Caco-2 (cell line): ENCODE data around the gene SRGAP3. TPM values are rescaled to one million over a fixed set of nuclear protein-coding genes. Genes with fewer than 3 reads are reported as not detected.

Experiments
- BruUV-seq: library from RNA; stranded (reverse); fragments of 400-500 nt; replicated peaks from 2 replicates; lab custom pipeline; 2021; lab: Mats Ljungman, UMichigan
- CTCF ChIA-PET: fragments of 300-600 bp; sonication (Branson Sonifier 250); formaldehyde crosslinking; loops from one replicate; lab custom pipeline; 2022; ENCODE audit warnings: antibody characterized with exemption; lab: Charles Lee
- POLR2A ChIA-PET: fragments of 300-600 bp; sonication (Branson Sonifier 250); formaldehyde crosslinking; loops from one replicate; lab custom pipeline; 2022; ENCODE audit warnings: antibody characterized with exemption; lab: Charles Lee
- DNase-seq, 2 experiments: peaks; one replicate each; pipeline versions ENCODE4 v3.0.0 to v3.0.0-alpha.2; 2020 to 2022
- H3K27me3 ChIP-seq: replicated peaks from 2 replicates; pipeline ENCODE4 v1.6.0; 2011; ENCODE audit warnings: low read length; ENCODE audit not compliant: control insufficient read depth, insufficient read depth
- H3K36me3 ChIP-seq: 2 replicates; pipeline ENCODE4 v1.5.1; 2011; ENCODE audit warnings: low read length; ENCODE audit not compliant: control insufficient read depth, insufficient read depth
- H3K4me1 ChIP-seq: fragments of 250-450 bp; sonication (Bioruptor Pico); 2 replicates; pipeline ENCODE4 v1.5.1; 2020; ENCODE audit warnings: mild to moderate bottlenecking
- H3K4me3 ChIP-seq: 2 replicates; pipeline ENCODE4 v1.5.1; 2011; ENCODE audit warnings: low read depth, mild to moderate bottlenecking, control low read depth, low read length
- H3K9me3 ChIP-seq: fragments of 250-450 bp; sonication (Bioruptor Pico); 2 replicates; pipeline ENCODE4 v1.5.1; 2020; ENCODE audit warnings: mild to moderate bottlenecking, moderate library complexity
- H3K27ac Mint-ChIP-seq: one replicate; pipeline ENCODE4 v1.8.0; 2022; ENCODE audit warnings: mixed read lengths; ENCODE audit not compliant: unreplicated experiment
- H3K27me3 Mint-ChIP-seq: one replicate; pipeline ENCODE4 v1.8.0; 2022; ENCODE audit warnings: mixed read lengths; ENCODE audit not compliant: insufficient read depth, unreplicated experiment
- H3K36me3 Mint-ChIP-seq: one replicate; pipeline ENCODE4 v1.8.0; 2022; ENCODE audit warnings: mild to moderate bottlenecking, mixed read lengths; ENCODE audit not compliant: insufficient read depth, unreplicated experiment
- H3K4me1 Mint-ChIP-seq: one replicate; pipeline ENCODE4 v1.8.0; 2022; ENCODE audit warnings: low read depth, mixed read lengths; ENCODE audit not compliant: unreplicated experiment
- H3K4me3 Mint-ChIP-seq: one replicate; pipeline ENCODE4 v1.8.0; 2022; ENCODE audit warnings: mild to moderate bottlenecking, moderate library complexity, mixed read lengths; ENCODE audit not compliant: unreplicated experiment
- H3K9me3 Mint-ChIP-seq: one replicate; pipeline ENCODE4 v1.8.0; 2022; ENCODE audit warnings: mixed read lengths; ENCODE audit not compliant: unreplicated experiment
- CTCF ChIP-seq, 2 experiments: fragments of 200-600 bp in 1 of 2; IDR thresholded peaks; 1 replicate in 1 of 2; 2 replicates in 1 of 2; pipeline versions ENCODE4 v1.5.1 to v1.8.0; 2011 to 2022; ENCODE audit warnings: antibody characterized with exemption in 1 of 2, control low read depth in 1 of 2, inconsistent platforms in 1 of 2, low read depth in 1 of 2, low read length in 1 of 2, mild to moderate bottlenecking in 1 of 2, moderate library complexity in 1 of 2; ENCODE audit not compliant: insufficient read depth in 1 of 2, severe bottlenecking in 1 of 2, unreplicated experiment in 1 of 2
- intact Hi-C: fragments of 100-400 bp; cut with micrococcal nuclease; formaldehyde crosslinking; loops from one replicate; pipeline ENCODE4 v1.10.0; 2022; ENCODE audit not compliant: unreplicated experiment
- total RNA-seq: library from RNA; stranded (reverse); gene quantifications from 2 replicates; pipeline ENCODE4 v1.2.3, GENCODE V29; 2022

The SRGAP3 gene
- total RNA-seq, 1 experiment from 2014 or later = 1.3 TPM

GRCh38 chr3:9047452-9048346 lies 201.7 kb downstream of the SRGAP3 start:
- POLR2A ChIA-PET = no interaction called here
- no peak for TF ChIP-seq CTCF (IDR thresholded peaks at IDR 0.05; ENCODE audit: insufficient read depth in 1 of 2, low read depth in 1 of 2, low read length in 1 of 2, severe bottlenecking in 1 of 2, unreplicated experiment in 1 of 2)
- H3K4me3 Mint-ChIP-seq = no peak overlapping the region
- no peak overlapping the region for H3K4me3 ChIP-seq
- no peaks in the 10 kb centered on the region for H3K27me3 ChIP-seq
- CTCF ChIA-PET = no interaction called here
- H3K4me1 ChIP-seq = no peaks in the 10 kb centered on the region
- H3K36me3 ChIP-seq = no peaks in the 10 kb centered on the region
- H3K9me3 ChIP-seq = no peaks in the 10 kb centered on the region
- no peak for DNase-seq
- H3K27me3 Mint-ChIP-seq = peaks cover 3% of the 10 kb centered on the region
- no peak overlapping the region for H3K27ac Mint-ChIP-seq
- H3K4me1 Mint-ChIP-seq = no peaks in the 10 kb centered on the region
- no TSS peak for BruUV-seq
- no peaks in the 10 kb centered on the region for H3K36me3 Mint-ChIP-seq
- no peaks in the 10 kb centered on the region for H3K9me3 Mint-ChIP-seq
- intact Hi-C loops = no loop called here

- H3K9me3 Mint-ChIP-seq = no peaks in the 10 kb centered on the region
- peaks cover 3% of the 10 kb centered on the region for H3K27me3 Mint-ChIP-seq
- no peak for DNase-seq
- no peaks in the 10 kb centered on the region for H3K9me3 ChIP-seq
- no peaks in the 10 kb centered on the region for H3K36me3 ChIP-seq
- no peaks in the 10 kb centered on the region for H3K36me3 Mint-ChIP-seq
- no peak overlapping the region for H3K4me3 Mint-ChIP-seq
- no peak overlapping the region for H3K4me3 ChIP-seq
- CTCF ChIA-PET = no interaction called here
- H3K27ac Mint-ChIP-seq = no peak overlapping the region
- no TSS peak for BruUV-seq
- H3K27me3 ChIP-seq = no peaks in the 10 kb centered on the region
- no peak for TF ChIP-seq CTCF (IDR thresholded peaks at IDR 0.05; ENCODE audit: insufficient read depth in 1 of 2, low read depth in 1 of 2, low read length in 1 of 2, severe bottlenecking in 1 of 2, unreplicated experiment in 1 of 2)
- H3K4me1 Mint-ChIP-seq = no peaks in the 10 kb centered on the region
- intact Hi-C loops = no loop called here
- POLR2A ChIA-PET = no interaction called here
- H3K4me1 ChIP-seq = no peaks in the 10 kb centered on the region
Observed at GRCh38 chr3:9045371-9045770, 204.1 kb downstream of the SRGAP3 start.

- BruUV-seq = no TSS peak
- ChIA-PET CTCF (no interaction called here), POLR2A (no interaction called here)
- no peaks in the 10 kb centered on the region for H3K4me1 ChIP-seq
- no peak for DNase-seq
- Mint-ChIP-seq H3K36me3 (no peaks in the 10 kb centered on the region), H3K9me3 (no peaks in the 10 kb centered on the region), H3K4me3 (no peak overlapping the region), H3K27ac (no peak overlapping the region), H3K4me1 (no peaks in the 10 kb centered on the region), H3K27me3 (peaks cover 3% of the 10 kb centered on the region)
- no peak for TF ChIP-seq CTCF (IDR thresholded peaks at IDR 0.05; ENCODE audit: insufficient read depth in 1 of 2, low read depth in 1 of 2, low read length in 1 of 2, severe bottlenecking in 1 of 2, unreplicated experiment in 1 of 2)
- intact Hi-C loops = no loop called here
- H3K27me3 ChIP-seq = no peaks in the 10 kb centered on the region
- no peak overlapping the region for H3K4me3 ChIP-seq
- H3K9me3 ChIP-seq = no peaks in the 10 kb centered on the region
- no peaks in the 10 kb centered on the region for H3K36me3 ChIP-seq
Observed at GRCh38 chr3:9043063-9043462, 206.4 kb downstream of the SRGAP3 start.
